SU-DHL-6 (cell line): ENCODE results near the gene DNAJC11.
"Not testable (repeated sequence)": the region's sequence is repeated elsewhere in the genome, so short reads cannot be mapped to it uniquely, and the experiment has no call there.

Source experiments
- EZH2phosphoT487 ChIP-seq: fragments of 200-600 bp; sonication (generic), shearing (Covaris generic); conservative IDR thresholded peaks from 2 replicates; pipeline ENCODE4 v1.6.1; 2018; ENCODE audit warnings: mild to moderate bottlenecking, antibody characterized with exemption, low read length, moderate library complexity, mixed read lengths
- TF ChIP-seq, protein P1 (sequence below): fragments of 200-600 bp; sonication (generic); IDR thresholded peaks from one replicate; pipeline ENCODE4 v1.5.1; 2017; ENCODE audit warnings: antibody characterized with exemption, mild to moderate bottlenecking, low read length, moderate library complexity; ENCODE audit not compliant: insufficient read depth, poor library complexity, severe bottlenecking

DNA sequence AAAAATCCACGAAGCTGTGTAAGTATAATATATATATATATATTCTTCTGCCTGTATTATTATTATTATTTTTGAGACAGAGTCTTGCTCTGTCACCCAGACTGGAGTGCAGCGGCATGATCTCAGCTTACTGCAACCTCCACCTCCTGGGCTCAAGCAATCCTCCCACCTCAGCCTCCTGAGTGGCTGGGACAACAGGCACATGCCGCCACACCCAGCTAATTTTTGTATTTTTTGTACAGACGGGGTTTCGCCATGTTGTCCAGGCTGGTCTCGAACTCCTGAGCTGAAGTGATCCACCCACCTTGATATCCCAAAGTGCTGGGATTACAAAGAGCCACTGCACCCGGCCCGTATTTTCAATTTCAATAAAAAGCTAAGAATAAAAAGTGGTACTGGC is 101.6 kb downstream of the DNAJC11 start:
- TF ChIP-seq, protein P1, sequence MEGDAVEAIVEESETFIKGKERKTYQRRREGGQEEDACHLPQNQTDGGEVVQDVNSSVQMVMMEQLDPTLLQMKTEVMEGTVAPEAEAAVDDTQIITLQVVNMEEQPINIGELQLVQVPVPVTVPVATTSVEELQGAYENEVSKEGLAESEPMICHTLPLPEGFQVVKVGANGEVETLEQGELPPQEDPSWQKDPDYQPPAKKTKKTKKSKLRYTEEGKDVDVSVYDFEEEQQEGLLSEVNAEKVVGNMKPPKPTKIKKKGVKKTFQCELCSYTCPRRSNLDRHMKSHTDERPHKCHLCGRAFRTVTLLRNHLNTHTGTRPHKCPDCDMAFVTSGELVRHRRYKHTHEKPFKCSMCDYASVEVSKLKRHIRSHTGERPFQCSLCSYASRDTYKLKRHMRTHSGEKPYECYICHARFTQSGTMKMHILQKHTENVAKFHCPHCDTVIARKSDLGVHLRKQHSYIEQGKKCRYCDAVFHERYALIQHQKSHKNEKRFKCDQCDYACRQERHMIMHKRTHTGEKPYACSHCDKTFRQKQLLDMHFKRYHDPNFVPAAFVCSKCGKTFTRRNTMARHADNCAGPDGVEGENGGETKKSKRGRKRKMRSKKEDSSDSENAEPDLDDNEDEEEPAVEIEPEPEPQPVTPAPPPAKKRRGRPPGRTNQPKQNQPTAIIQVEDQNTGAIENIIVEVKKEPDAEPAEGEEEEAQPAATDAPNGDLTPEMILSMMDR: not testable (repeated sequence)
- not testable (repeated sequence) for TF ChIP-seq EZH2phosphoT487
